ENCODE measurements around the gene IFITM1. TPM values are rescaled to one million over a fixed set of nuclear protein-coding genes. Genes with fewer than 3 reads are reported as not detected.
A peak's percentile ranks its signal among the peaks of the same experiment; 100 is the strongest.

IFITM1 gene
- total RNA-seq, 2 experiments from 2014 or later, result 286 to 306 TPM

DNA sequence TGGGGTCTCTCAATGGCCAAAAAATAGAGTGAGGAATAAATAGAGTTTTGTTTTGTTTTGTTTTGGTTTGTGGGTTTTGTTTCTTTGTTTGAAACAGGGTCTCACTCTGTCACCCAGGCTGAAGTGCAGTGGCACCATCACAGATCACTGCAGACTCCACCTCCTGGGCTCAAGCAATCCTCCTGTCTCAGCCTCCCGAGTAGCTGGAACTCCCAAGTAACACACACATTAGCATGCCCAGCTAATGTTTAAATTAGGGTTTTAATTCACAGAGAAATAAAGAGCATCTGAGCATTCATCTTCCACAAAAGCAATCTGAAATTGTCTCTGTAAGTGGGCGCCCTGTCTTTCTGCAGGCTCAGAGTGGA lies 16.0 kb downstream of the IFITM1 start:
- POLR2A ChIA-PET, result interaction anchor here (0.8 to 3.6 kb wide), 5 partner anchors 13 to 77 kb away, joined by 3 to 17 read pairs (median 14); no protein-coding TSS in a partner anchor

DNA sequence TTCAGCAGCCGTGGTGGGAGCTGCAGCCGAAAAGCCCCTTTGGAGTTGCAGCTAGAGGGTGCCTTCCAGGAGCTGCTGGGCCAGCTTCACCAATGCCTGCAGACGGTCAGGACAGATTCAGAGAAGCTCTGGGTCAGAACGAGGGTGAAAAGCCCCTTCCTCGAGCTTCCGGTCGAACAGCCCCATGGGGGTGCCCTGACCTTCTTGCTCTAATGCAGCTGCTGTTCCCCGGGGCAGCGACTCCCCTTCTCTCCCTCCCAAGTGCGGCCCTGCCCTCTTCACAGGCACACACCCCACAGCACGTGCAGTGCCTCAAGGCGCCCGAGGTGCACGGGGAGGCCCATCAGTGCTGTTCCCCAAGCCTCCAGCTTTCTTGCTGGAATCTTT lies 16.5 kb downstream of the IFITM1 start:
- Mint-ChIP-seq H3K4me1 (ENCODE audit: low read depth) (peaks cover 65% of the 10 kb centered on the region), H3K4me3 (no peak overlapping the region), H3K9me3 (no peaks in the 10 kb centered on the region), H3K36me3 (ENCODE audit: low read depth) (no peaks in the 10 kb centered on the region), H3K27me3 (no peaks in the 10 kb centered on the region), H3K27ac (peak overlapping the region; percentile 32)
- peaks cover 64% of the 10 kb centered on the region for H3K4me1 ChIP-seq (ENCODE audit: insufficient read depth, low read length)
- H3K27ac ChIP-seq (ENCODE audit: low read depth in 1 of 2, low read length in 2 of 2), result no peak overlapping the region
- H3K36me3 ChIP-seq (ENCODE audit: insufficient read depth, low read length), result no peaks in the 10 kb centered on the region
- no peaks in the 10 kb centered on the region for H3K9me3 ChIP-seq (ENCODE audit: control insufficient read depth in 1 of 2, insufficient read depth in 1 of 2, low read length in 2 of 2)
- DNase-seq (no peak), ATAC-seq (ENCODE audit: poor library complexity) (no peak)
- CTCF ChIA-PET, result interaction anchor here (1.4 to 1.5 kb wide), 2 partner anchors 25 to 80 kb away, joined by 4 to 6 read pairs; no protein-coding TSS in a partner anchor
- no peak overlapping the region for H3K4me3 ChIP-seq (ENCODE audit: low read length)
- TF ChIP-seq, protein P1, sequence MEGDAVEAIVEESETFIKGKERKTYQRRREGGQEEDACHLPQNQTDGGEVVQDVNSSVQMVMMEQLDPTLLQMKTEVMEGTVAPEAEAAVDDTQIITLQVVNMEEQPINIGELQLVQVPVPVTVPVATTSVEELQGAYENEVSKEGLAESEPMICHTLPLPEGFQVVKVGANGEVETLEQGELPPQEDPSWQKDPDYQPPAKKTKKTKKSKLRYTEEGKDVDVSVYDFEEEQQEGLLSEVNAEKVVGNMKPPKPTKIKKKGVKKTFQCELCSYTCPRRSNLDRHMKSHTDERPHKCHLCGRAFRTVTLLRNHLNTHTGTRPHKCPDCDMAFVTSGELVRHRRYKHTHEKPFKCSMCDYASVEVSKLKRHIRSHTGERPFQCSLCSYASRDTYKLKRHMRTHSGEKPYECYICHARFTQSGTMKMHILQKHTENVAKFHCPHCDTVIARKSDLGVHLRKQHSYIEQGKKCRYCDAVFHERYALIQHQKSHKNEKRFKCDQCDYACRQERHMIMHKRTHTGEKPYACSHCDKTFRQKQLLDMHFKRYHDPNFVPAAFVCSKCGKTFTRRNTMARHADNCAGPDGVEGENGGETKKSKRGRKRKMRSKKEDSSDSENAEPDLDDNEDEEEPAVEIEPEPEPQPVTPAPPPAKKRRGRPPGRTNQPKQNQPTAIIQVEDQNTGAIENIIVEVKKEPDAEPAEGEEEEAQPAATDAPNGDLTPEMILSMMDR (IDR thresholded peaks at IDR 0.05), result no peak
- H3K27me3 ChIP-seq (ENCODE audit: control insufficient read depth in 1 of 2, insufficient read depth in 2 of 2, low read length in 2 of 2), result no peaks in the 10 kb centered on the region
- POLR2A ChIA-PET, result interaction anchor here (0.9 to 3.6 kb wide), 5 partner anchors 10 to 123 kb away, joined by 3 to 17 read pairs (median 4); partner anchors contain the start of genes BET1L and RIC8A
- intact Hi-C loops (cut with DNase I, micrococcal nuclease), result no loop called here

More for the DNA sequence above, 16.0 kb downstream of the IFITM1 start:
- Histone ChIP-seq H3K36me3 (ENCODE audit: insufficient read depth, low read length) (no peaks in the 10 kb centered on the region), H3K4me1 (ENCODE audit: insufficient read depth, low read length) (peaks cover 66% of the 10 kb centered on the region), H3K4me3 (ENCODE audit: low read length) (no peak overlapping the region), H3K27me3 (ENCODE audit: control insufficient read depth in 1 of 2, insufficient read depth in 2 of 2, low read length in 2 of 2) (no peaks in the 10 kb centered on the region), H3K9me3 (ENCODE audit: control insufficient read depth in 1 of 2, insufficient read depth in 1 of 2, low read length in 2 of 2) (no peaks in the 10 kb centered on the region), H3K27ac (ENCODE audit: low read depth in 1 of 2, low read length in 2 of 2) (no peak overlapping the region)
- DNase-seq (no peak), ATAC-seq (ENCODE audit: poor library complexity) (no peak)
- H3K9me3 Mint-ChIP-seq, result no peaks in the 10 kb centered on the region
- TF ChIP-seq, protein P1 (IDR thresholded peaks at IDR 0.05), result no peak
- no peak overlapping the region for H3K4me3 Mint-ChIP-seq
- no peaks in the 10 kb centered on the region for H3K27me3 Mint-ChIP-seq
- no peaks in the 10 kb centered on the region for H3K36me3 Mint-ChIP-seq (ENCODE audit: low read depth)
- CTCF ChIA-PET, result interaction anchor here (1.5 kb wide), 1 partner anchor 25 kb away, joined by 6 read pairs; no protein-coding TSS in a partner anchor
- H3K27ac Mint-ChIP-seq, result peak overlapping the region; percentile 32
- intact Hi-C loops (cut with DNase I, micrococcal nuclease), result no loop called here
- H3K4me1 Mint-ChIP-seq (ENCODE audit: low read depth), result peaks cover 68% of the 10 kb centered on the region

DNA sequence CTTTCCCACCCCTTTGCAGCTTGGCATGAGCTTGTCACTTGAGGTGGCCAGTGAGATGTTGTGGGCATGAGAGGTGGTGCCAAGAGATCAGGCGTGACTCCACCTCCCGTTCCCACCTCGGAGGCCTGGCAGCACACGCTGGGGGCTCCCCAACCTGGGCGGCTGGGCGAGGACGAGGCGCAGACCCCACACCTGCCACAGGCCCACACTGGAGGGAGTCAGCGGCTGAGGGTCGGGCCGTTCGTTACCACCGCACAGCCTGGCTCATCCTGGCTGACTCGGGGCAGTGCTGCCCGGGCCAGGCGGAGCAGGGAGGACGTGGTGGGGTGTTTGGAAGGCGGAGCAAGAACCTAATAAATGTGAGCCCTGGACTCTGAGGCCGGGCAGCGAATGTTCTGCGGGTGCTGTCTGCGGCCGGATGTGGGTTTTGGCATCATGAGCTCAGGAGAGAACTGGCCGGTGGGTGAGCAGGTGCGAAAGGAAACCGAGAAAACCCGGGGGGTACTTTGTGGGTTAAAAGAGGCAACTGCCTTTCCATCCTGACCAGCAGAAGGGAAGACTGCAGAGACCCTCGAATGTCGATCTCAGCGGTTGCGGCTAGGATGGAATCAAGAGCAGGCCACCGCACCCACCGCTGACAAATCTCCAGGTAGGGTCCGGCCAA lies 17.0 kb downstream of the IFITM1 start:
- Histone ChIP-seq H3K27me3 (ENCODE audit: control insufficient read depth in 1 of 2, insufficient read depth in 2 of 2, low read length in 2 of 2) (no peaks in the 10 kb centered on the region), H3K36me3 (ENCODE audit: insufficient read depth, low read length) (no peaks in the 10 kb centered on the region), H3K27ac (ENCODE audit: low read depth in 1 of 2, low read length in 2 of 2) (no peak overlapping the region), H3K4me1 (ENCODE audit: insufficient read depth, low read length) (peaks cover 62% of the 10 kb centered on the region), H3K9me3 (ENCODE audit: control insufficient read depth in 1 of 2, insufficient read depth in 1 of 2, low read length in 2 of 2) (no peaks in the 10 kb centered on the region), H3K4me3 (ENCODE audit: low read length) (no peak overlapping the region)
- peaks cover 66% of the 10 kb centered on the region for H3K4me1 Mint-ChIP-seq (ENCODE audit: low read depth)
- no peak for ATAC-seq (ENCODE audit: poor library complexity)
- intact Hi-C loops (cut with DNase I, micrococcal nuclease), result no loop called here
- H3K27ac Mint-ChIP-seq, result peak overlapping the region; percentile 32
- POLR2A ChIA-PET, result interaction anchor here (0.6 to 3.6 kb wide), 6 partner anchors 9 to 123 kb away, joined by 3 to 17 read pairs (median 4); partner anchors contain the start of genes BET1L and RIC8A
- CTCF ChIA-PET, result interaction anchor here (1.4 to 1.5 kb wide), 2 partner anchors 26 to 80 kb away, joined by 4 to 6 read pairs; no protein-coding TSS in a partner anchor
- peak in 1 of 14 experiments; percentile 58 for DNase-seq
- H3K9me3 Mint-ChIP-seq, result no peaks in the 10 kb centered on the region
- TF ChIP-seq, protein P1 (IDR thresholded peaks at IDR 0.05), result no peak
- peak overlapping the region; percentile 68 for H3K4me3 Mint-ChIP-seq
- no peaks in the 10 kb centered on the region for H3K27me3 Mint-ChIP-seq
- no peaks in the 10 kb centered on the region for H3K36me3 Mint-ChIP-seq (ENCODE audit: low read depth)
